Heart right ventricle (tissue), 16 donors: ENCODE results near the gene CD68. TPM values are rescaled to one million over a fixed set of nuclear protein-coding genes. Genes with fewer than 3 reads are reported as not detected.

Source experiments
- ATAC-seq, 8 donors: fragments of 200-7000 bp; cut with Tn5 transposase; one replicate each; pipeline ENCODE4 v1.9.1; 2020; ENCODE audit warnings: mild to moderate bottlenecking in 8 of 8, moderate library complexity in 8 of 8, moderate number of reproducible peaks in 1 of 8
- DNase-seq, 2 donors: peaks; one replicate each; pipeline ENCODE4 v3.0.0-alpha.2; 2020
- H3K27ac ChIP-seq, 10 donors: fragments of 200-600 bp; sonication (generic) in 2 of 10; one replicate each; pipeline versions ENCODE4 v1.5.0 to v1.8.0; 2020 to 2022; ENCODE audit warnings: mild to moderate bottlenecking in 3 of 10
- H3K27me3 ChIP-seq, 7 donors: fragments of 200-600 bp; one replicate each; pipeline ENCODE4 v1.8.0; 2021 to 2022; ENCODE audit warnings: mild to moderate bottlenecking in 2 of 7
- H3K36me3 ChIP-seq, 9 donors: fragments of 200-600 bp; sonication (generic) in 1 of 9; one replicate each; pipeline versions ENCODE4 v1.5.0 to v1.8.0; 2020 to 2022; ENCODE audit warnings: mild to moderate bottlenecking in 2 of 9
- H3K4me1 ChIP-seq, 9 donors: fragments of 200-600 bp; sonication (generic) in 1 of 9; one replicate each; pipeline versions ENCODE4 v1.5.0 to v1.8.0; 2020 to 2022; ENCODE audit warnings: mild to moderate bottlenecking in 4 of 9
- H3K4me3 ChIP-seq, 10 donors: fragments of 200-600 bp; sonication (generic) in 2 of 10; one replicate each; pipeline versions ENCODE4 v1.5.0 to v1.8.0; 2020 to 2022; ENCODE audit warnings: mild to moderate bottlenecking in 7 of 10, moderate library complexity in 2 of 10
- H3K9me3 ChIP-seq, 11 donors: fragments of 200-600 bp in 10 of 11; sonication (generic) in 2 of 11; one replicate each; pipeline versions ENCODE4 v1.5.0 to v1.8.0; 2013 to 2022; ENCODE audit warnings: mild to moderate bottlenecking in 2 of 11, control low read depth in 1 of 11, moderate library complexity in 1 of 11
- CTCF ChIP-seq, 9 donors: fragments of 200-600 bp; sonication (generic) in 2 of 9; IDR thresholded peaks; one replicate each; pipeline versions ENCODE4 v1.5.0 to v1.8.0; 2021 to 2022; ENCODE audit warnings: antibody characterized with exemption in 9 of 9, mild to moderate bottlenecking in 5 of 9, moderate library complexity in 1 of 9
- WGBS, 2 donors: extraction: QIAGEN DNeasy Blood & Tissue Kit; methylation state at CpG; one replicate each; pipeline ENCODE4 v1.1.7; 2013; ENCODE audit warnings: inconsistent platforms in 1 of 2; 5-methylcytosine and 5-hydroxymethylcytosine counted together
- intact Hi-C, 10 donors: fragments of 100-400 bp; cut with DNase I; formaldehyde crosslinking; loops; one replicate each; pipeline versions ENCODE4 v1.11.1 to v1.14.2; 2022
- polyA plus RNA-seq, 2 donors: library from polyadenylated mRNA; stranded (reverse); fragments of 200-250 nt; gene quantifications; one replicate each; pipeline ENCODE4 v1.2.3, GENCODE V29; 2013
- total RNA-seq, 10 donors: library from RNA; stranded (reverse); fragmentation: NEBNext Ultra II Directional in 3 of 10; extraction: Animal tissue kit (Norgen Biotek cat#: 25700) in 3 of 10; gene quantifications; one replicate each; pipeline versions ENCODE4 v1.2.1 to v1.2.4, GENCODE V29; 2021 to 2023
- donor health status: Arrhythmogenic right ventricular cardiomyopathy.
- donor health status: ischemic (EF 13 %, LVEDD 7.1; RV severe dilation, severe dysfunction).
- donor health status: healthy with polysubstance abuse.
- donor health status: DM: no; HTN: yes; CAD: no.
- donor health status: DM: no; HTN: no; CAD: no.
- donor health status: ischemic (EF 25% LVEDD 6.9; RV normal size, moderate dysfunction).
- donor health status: ischemic (EF 25% LVEDD 5.7; RV mildly dilated, moderate dysfunction).
- donor health status: healthy.
- donor health status: DM: yes; HTN: yes; CAD: no.
- donor health status: Ischemic cardiomyopathy.
- donor health status: ischemic (EF 35%, LVEDD 5.7; RV mildly dilated, moderate dysfunction).
- donor health status: nonischemic (EF 11% LVEDD 7.7; RV severe dilation, severe dysfunction).
- donor health status: DM: yes; HTN: yes; CAD: no.
- donor health status: PGD.
- donor health status: ischemic (EF 29% LVEDD 5.4; RV normal size, mild dysfunction).
- donor health status: nonischemic (EF 23%, LVEDD 6.1; RV moderate dilation, normal function).

Gene CD68
- total and polyA plus RNA-seq, 12 donors: 4.7 to 128 (median 16.1) TPM

- DNase-seq (no peak), ATAC-seq (no peak)
- Histone ChIP-seq H3K27me3 (no peaks in the 10 kb centered on the region), H3K27ac (peak overlapping the region; percentile 95 to 100 (median 99)), H3K4me1 (peaks cover 14 to 69% (median 38%) of the 10 kb centered on the region in 9 donors), H3K9me3 (no peaks in the 10 kb centered on the region), H3K36me3 (peaks cover 9 to 77% (median 64%) of the 10 kb centered on the region in 9 donors), H3K4me3 (peak overlapping the region; percentile 87 to 100 (median 98))
- no peak for TF ChIP-seq CTCF (IDR thresholded peaks at IDR 0.05)
- 19 to 20% methylated on average over 15 of the region's 15 CpGs for WGBS, 2 donors
- intact Hi-C loops: loop anchor here in 2 of 10 donors (5.0 to 10.0 kb wide), 2 partner anchors 267 to 320 kb away; partner anchors contain the start of genes CTDNEP1 (in 1 of the 2), EIF5A (in 1 of the 2) and ELP5 (in 1 of the 2)
These were observed 5.1 kb upstream of the CD68 start for GRCh38 chr17:7574176-7574953.

GRCh38 chr17:7575481-7575883, 4.0 kb upstream of the CD68 start:
- no peaks in the 10 kb centered on the region for H3K27me3 ChIP-seq
- intact Hi-C loops: loop anchor here in 1 of 10 donors (10.0 kb wide), 1 partner anchor 321 kb away; the partner anchor contains the start of genes CTDNEP1 and ELP5
- peak overlapping the region in 2 of 10 donors; percentile 94 for H3K4me3 ChIP-seq
- DNase-seq: no peak
- peaks cover 9 to 65% (median 58%) of the 10 kb centered on the region in 9 donors for H3K36me3 ChIP-seq
- WGBS, 2 donors: 75 to 79% methylated on average over 1 of the region's 1 CpG
- H3K27ac ChIP-seq: peak overlapping the region in 2 of 10 donors; percentile 53 to 99
- peaks cover 17 to 80% (median 45%) of the 10 kb centered on the region in 9 donors for H3K4me1 ChIP-seq
- no peak for ATAC-seq
- H3K9me3 ChIP-seq: no peaks in the 10 kb centered on the region
- TF ChIP-seq CTCF (IDR thresholded peaks at IDR 0.05): no peak

- Histone ChIP-seq H3K4me3 (no peak overlapping the region), H3K27me3 (no peaks in the 10 kb centered on the region), H3K4me1 (peaks cover 17 to 82% (median 45%) of the 10 kb centered on the region in 9 donors), H3K9me3 (no peaks in the 10 kb centered on the region), H3K36me3 (peaks cover 9 to 63% (median 53%) of the 10 kb centered on the region in 9 donors), H3K27ac (peak overlapping the region in 2 of 10 donors; percentile 53 to 99)
- intact Hi-C loops: loop anchor here in 1 of 10 donors (10.0 kb wide), 1 partner anchor 321 kb away; the partner anchor contains the start of genes CTDNEP1 and ELP5
- DNase-seq (no peak), ATAC-seq (no peak)
- TF ChIP-seq CTCF (IDR thresholded peaks at IDR 0.05): no peak
- WGBS, 2 donors: 73 to 75% methylated on average over 7 of the region's 7 CpGs
These were observed 3.5 kb upstream of the CD68 start for GRCh38 chr17:7575959-7576358.

GRCh38 chr17:7576432-7576937, 3.0 kb upstream of the CD68 start:
- no peaks in the 10 kb centered on the region for H3K27me3 ChIP-seq
- intact Hi-C loops: loop anchor here in 1 of 10 donors (10.0 kb wide), 1 partner anchor 322 kb away; the partner anchor contains the start of genes CTDNEP1 and ELP5
- TF ChIP-seq CTCF (IDR thresholded peaks at IDR 0.05): no peak
- no peaks in the 10 kb centered on the region for H3K9me3 ChIP-seq
- peak overlapping the region in 1 of 10 donors; percentile 1 for H3K27ac ChIP-seq
- WGBS, 2 donors: 83 to 85% methylated on average over 14 of the region's 14 CpGs
- no peak for ATAC-seq
- peaks cover 17 to 81% (median 42%) of the 10 kb centered on the region in 9 donors for H3K4me1 ChIP-seq
- no peak for DNase-seq
- H3K36me3 ChIP-seq: peaks cover 9 to 63% (median 51%) of the 10 kb centered on the region in 9 donors
- peak overlapping the region in 1 of 10 donors; percentile 12 for H3K4me3 ChIP-seq
